Left lung (tissue), 10 donors: ENCODE measurements around the gene INPP5D. TPM values are rescaled to one million over a fixed set of nuclear protein-coding genes. Genes with fewer than 3 reads are reported as not detected.

Source experiments
- ATAC-seq: fragments of 200-7000 bp; cut with Tn5 transposase; one replicate; pipeline ENCODE4 v1.9.1; 2020; ENCODE audit warnings: moderate library complexity
- DNase-seq, 4 donors: peaks; one replicate each; pipeline ENCODE4 v3.0.0-alpha.2; 2013 to 2020
- H3K27ac ChIP-seq, 2 donors: fragments of 200-600 bp; sonication (generic) in 1 of 2; one replicate each; pipeline versions ENCODE4 v1.5.0 to v1.8.0; 2020 to 2021
- H3K27me3 ChIP-seq, 2 donors: fragments of 200-600 bp; sonication (generic) in 1 of 2; one replicate each; pipeline versions ENCODE4 v1.5.0 to v1.8.0; 2020 to 2021
- H3K36me3 ChIP-seq, 2 donors: fragments of 200-600 bp; sonication (generic) in 1 of 2; one replicate each; pipeline versions ENCODE4 v1.5.0 to v1.8.0; 2020 to 2021
- H3K4me1 ChIP-seq, 2 donors: fragments of 200-600 bp; one replicate each; pipeline ENCODE4 v1.8.0; 2021
- H3K4me3 ChIP-seq, 2 donors: fragments of 200-600 bp; sonication (generic) in 1 of 2; one replicate each; pipeline versions ENCODE4 v1.5.0 to v1.8.0; 2020 to 2021; ENCODE audit warnings: mild to moderate bottlenecking in 1 of 2
- H3K9me3 ChIP-seq, 2 donors: fragments of 200-600 bp; sonication (generic) in 1 of 2; one replicate each; pipeline versions ENCODE4 v1.5.0 to v1.8.0; 2020 to 2021
- CTCF ChIP-seq, 2 donors: fragments of 200-600 bp; sonication (generic) in 1 of 2; IDR thresholded peaks; one replicate each; pipeline versions ENCODE4 v1.5.0 to v1.8.0; 2021; ENCODE audit warnings: antibody characterized with exemption in 2 of 2
- intact Hi-C, 2 donors: fragments of 100-400 bp; cut with DNase I; formaldehyde crosslinking; loops; one replicate each; pipeline versions ENCODE4 v1.11.2 to v1.14.2; 2022
- polyA plus RNA-seq, 6 donors: library from polyadenylated mRNA; unstranded; fragments of 120-200 nt; gene quantifications; one replicate each; pipeline ENCODE4 v1.2.1, GENCODE V29; 2013; ENCODE audit not compliant: insufficient read length in 6 of 6
- total RNA-seq, 2 donors: library from RNA; stranded (reverse); fragmentation: NEBNext Ultra II Directional; extraction: Animal tissue kit (Norgen Biotek cat#: 25700); gene quantifications; one replicate each; pipeline ENCODE4 v1.2.1, GENCODE V29; 2021
- donor health status: DM: no; HTN: yes; CAD: no.
- donor health status: DM: no; HTN: no; CAD: no.

The INPP5D gene
- total and polyA plus RNA-seq, 8 donors = 10.8 to 40.5 (median 15.0) TPM

GRCh38 chr2:233101141-233101540, 41.0 kb downstream of the INPP5D start:
- DNase-seq (no peak), ATAC-seq (no peak)
- Histone ChIP-seq H3K9me3 (no peaks in the 10 kb centered on the region), H3K36me3 (no peaks in the 10 kb centered on the region), H3K27me3 (no peaks in the 10 kb centered on the region), H3K27ac (no peak overlapping the region), H3K4me3 (no peak overlapping the region), H3K4me1 (peaks cover 0 to 14% of the 10 kb centered on the region in 2 donors)
- intact Hi-C loops = no loop called here
- TF ChIP-seq CTCF (IDR thresholded peaks at IDR 0.05) = no peak

- no peak for TF ChIP-seq CTCF (IDR thresholded peaks at IDR 0.05)
- Histone ChIP-seq H3K9me3 (no peaks in the 10 kb centered on the region), H3K4me3 (no peak overlapping the region), H3K4me1 (peaks cover 0 to 14% of the 10 kb centered on the region in 2 donors), H3K27ac (no peak overlapping the region), H3K27me3 (no peaks in the 10 kb centered on the region), H3K36me3 (no peaks in the 10 kb centered on the region)
- no peak for DNase-seq
- intact Hi-C loops = no loop called here
- ATAC-seq = no peak
Measured at GRCh38 chr2:233101816-233102215, 41.7 kb downstream of the INPP5D start.

GRCh38 chr2:233105156-233105895, 45.2 kb downstream of the INPP5D start:
- Histone ChIP-seq H3K9me3 (no peaks in the 10 kb centered on the region), H3K27me3 (no peaks in the 10 kb centered on the region), H3K4me1 (peaks cover 0 to 16% of the 10 kb centered on the region in 2 donors), H3K36me3 (no peaks in the 10 kb centered on the region), H3K27ac (no peak overlapping the region), H3K4me3 (no peak overlapping the region)
- intact Hi-C loops = no loop called here
- ATAC-seq (no peak), DNase-seq (no peak)
- TF ChIP-seq CTCF (IDR thresholded peaks at IDR 0.05) = no peak

GRCh38 chr2:233105930-233106329, 45.8 kb downstream of the INPP5D start:
- no peak for TF ChIP-seq CTCF (IDR thresholded peaks at IDR 0.05)
- intact Hi-C loops = no loop called here
- Histone ChIP-seq H3K27me3 (no peaks in the 10 kb centered on the region), H3K4me1 (peaks cover 0 to 9% of the 10 kb centered on the region in 2 donors), H3K9me3 (no peaks in the 10 kb centered on the region), H3K27ac (no peak overlapping the region), H3K4me3 (no peak overlapping the region), H3K36me3 (no peaks in the 10 kb centered on the region)
- DNase-seq (no peak), ATAC-seq (no peak)

GRCh38 chr2:233107011-233107410, 46.9 kb downstream of the INPP5D start:
- Histone ChIP-seq H3K27me3 (no peaks in the 10 kb centered on the region), H3K36me3 (no peaks in the 10 kb centered on the region), H3K9me3 (no peaks in the 10 kb centered on the region), H3K4me3 (no peak overlapping the region), H3K27ac (no peak overlapping the region), H3K4me1 (peaks cover 0 to 8% of the 10 kb centered on the region in 2 donors)
- no peak for TF ChIP-seq CTCF (IDR thresholded peaks at IDR 0.05)
- intact Hi-C loops = no loop called here
- DNase-seq (no peak), ATAC-seq (no peak)
